ENCODE data around the gene FGF16. TPM values are rescaled to one million over a fixed set of nuclear protein-coding genes. Genes with fewer than 3 reads are reported as not detected.

Gene FGF16
- total and polyA plus RNA-seq, 10 of the 15 experiments (the other 5 are each of a cell fraction or from before 2014, with no cell fraction given) = not detected

- CTCF ChIA-PET = no interaction called here
- DNase-seq (ENCODE audit: low read depth, low spot score) (no peak), FAIRE-seq (no peak), ATAC-seq (no peak)
- no peaks in the 10 kb centered on the region for H3K79me2 ChIP-seq (ENCODE audit: control insufficient read depth, insufficient read depth, low read length)
- RAD21 ChIA-PET (ENCODE audit: unreplicated experiment) = no interaction called here
- intact Hi-C loops (cut with micrococcal nuclease; ENCODE audit: unreplicated experiment) (no loop called here), in situ Hi-C loops (cut with MboI) (no loop called here)
- H3K27me3 ChIP-seq (replicated peaks in 1 of 2; ENCODE audit: control insufficient read depth in 2 of 2, insufficient read depth in 2 of 2, low read length in 1 of 2) = peaks cover 0 to 5% of the 10 kb centered on the region in 2 experiments; a peak in 3 of 4 replicates
- SMC1A ChIA-PET (ENCODE audit: uncharacterized antibody, unreplicated experiment) = interaction anchor here (1.6 kb wide), 1 partner anchor 9 kb away, joined by 3 read pairs; no protein-coding TSS in a partner anchor
- no peaks in the 10 kb centered on the region for H4K20me1 ChIP-seq (ENCODE audit: control insufficient read depth, insufficient read depth)
- no peak overlapping the region for H3K4me3 ChIP-seq
- H3K4me1 ChIP-seq (ENCODE audit: control insufficient read depth, insufficient read depth, low read length) = no peaks in the 10 kb centered on the region
- WGBS (ENCODE audit: insufficient coverage, insufficient replicate concordance, low lambda C conversion rate, missing lambda C conversion rate) = 61% methylated on average over 3 of the region's 3 CpGs
- no peak overlapping the region for H3K9ac ChIP-seq (ENCODE audit: control insufficient read depth, insufficient read depth, low read length)
- no peak overlapping the region for H3K4me2 ChIP-seq (ENCODE audit: control insufficient read depth, insufficient read depth)
- H3K27ac ChIP-seq (ENCODE audit: control insufficient read depth, insufficient read depth) = no peak overlapping the region
- no peak overlapping the region for H2AFZ ChIP-seq (ENCODE audit: control insufficient read depth, low read depth, low read length)
- POLR2A ChIA-PET = interaction anchor here (0.5 kb wide), 1 partner anchor 39 kb away, joined by 3 read pairs; no protein-coding TSS in a partner anchor
- H3K9me3 ChIP-seq (replicated peaks; ENCODE audit: control insufficient read depth, insufficient read depth, low read length) = no peaks in the 10 kb centered on the region; the same call in 2 of the 3 replicates
- TF ChIP-seq POLR2AphosphoS5 (IDR thresholded peaks at IDR 0.05; ENCODE audit: low read length) = no peak
- TF ChIP-seq IKZF2 (IDR thresholded peaks at IDR 0.05) = no peak
- no peak for TF ChIP-seq HDGF (IDR thresholded peaks at IDR 0.05)
- TF ChIP-seq YY1 (IDR thresholded peaks at IDR 0.05; ENCODE audit: low read depth, low read length) = no peak
- no peak for TF ChIP-seq MYB (IDR thresholded peaks at IDR 0.05; ENCODE audit: borderline replicate concordance, low read depth, low read length)
- no peak for TF ChIP-seq BMI1 (IDR thresholded peaks at IDR 0.05; ENCODE audit: borderline replicate concordance)
- no peak for TF ChIP-seq ZNF384 (IDR thresholded peaks at IDR 0.05; ENCODE audit: borderline replicate concordance, low read depth, low read length)
- no peak for TF ChIP-seq CBFB (IDR thresholded peaks at IDR 0.05; ENCODE audit: low read depth)
- no peak for TF ChIP-seq CBX5 (IDR thresholded peaks at IDR 0.05; ENCODE audit: low read depth)
- TF ChIP-seq USF2 (IDR thresholded peaks at IDR 0.05; ENCODE audit: borderline replicate concordance, low read depth, low read length) = no peak
- TF ChIP-seq GATAD2B (conservative IDR thresholded peaks at IDR 0.05; ENCODE audit: low read depth) = no peak
- TF ChIP-seq PAX8 (IDR thresholded peaks at IDR 0.05) = no peak
- TF ChIP-seq POLR2AphosphoS2 (IDR thresholded peaks at IDR 0.05; ENCODE audit: low read depth, low read length) = no peak
- no peak for TF ChIP-seq FOXK2 (IDR thresholded peaks at IDR 0.05)
- TF ChIP-seq EZH2 (IDR thresholded peaks at IDR 0.05; ENCODE audit: borderline replicate concordance, control insufficient read depth, low read depth, low read length) = no peak
- no peak for TF ChIP-seq RAD21 (IDR thresholded peaks at IDR 0.05; ENCODE audit: insufficient read depth, low read depth, low read length)
- BruUV-seq (replicated peaks) = no TSS peak
- no peaks in the 10 kb centered on the region for H3K36me3 ChIP-seq (ENCODE audit: control insufficient read depth in 2 of 2, insufficient read depth in 2 of 2, low read length in 1 of 2)
Measured at GRCh38 chrX:77450415-77450814, 3.2 kb downstream of the FGF16 start.
